IMR-90 (cell line): ENCODE data around the gene KATNB1. TPM values are rescaled to one million over a fixed set of nuclear protein-coding genes. Genes with fewer than 3 reads are reported as not detected.

Experiments used
- ATAC-seq: fragments of 200-7000 bp; cut with Tn5 transposase; 2 replicates; pipeline ENCODE4 v1.9.1; 2020; ENCODE audit warnings: low read depth, mild to moderate bottlenecking, moderate library complexity
- BruUV-seq: library from RNA; stranded (reverse); fragments of 400-500 nt; replicated peaks from 2 replicates; lab custom pipeline; 2021; lab: Mats Ljungman, UMichigan
- CTCF ChIA-PET: fragments of 300-600 bp; formaldehyde crosslinking; extraction: SDS; loops from one replicate; lab custom pipeline; 2021; ENCODE audit warnings: antibody characterized with exemption; lab: Yijun Ruan, JAX
- POLR2A ChIA-PET: fragments of 300-600 bp; sonication (Branson Sonifier 250); formaldehyde crosslinking; loops from one replicate; lab custom pipeline; 2022; ENCODE audit warnings: antibody characterized with exemption; ENCODE audit not compliant: unreplicated experiment; lab: Charles Lee
- DNase-seq: peaks from one replicate; pipeline ENCODE4 v3.0.0; 2013
- H2AFZ ChIP-seq: replicated peaks from 2 replicates; pipeline ENCODE3; 2013; ENCODE audit warnings: low read length, mild to moderate bottlenecking; ENCODE audit not compliant: poor library complexity
- H2AK5ac ChIP-seq: 2 replicates; pipeline ENCODE4 v1.6.1; 2013; ENCODE audit warnings: low read depth, low read length, inconsistent platforms
- H2AK9ac ChIP-seq: replicated peaks from 2 replicates; pipeline ENCODE3; 2013; ENCODE audit warnings: mild to moderate bottlenecking, low read depth, low read length, moderate library complexity; ENCODE audit not compliant: poor library complexity
- H2BK120ac ChIP-seq: 2 replicates; pipeline ENCODE4 v1.6.1; 2013; ENCODE audit warnings: low read depth, low read length, inconsistent platforms
- H2BK15ac ChIP-seq: 3 replicates; pipeline ENCODE4 v1.6.1; 2013; ENCODE audit warnings: low read depth, low read length, inconsistent platforms
- H2BK20ac ChIP-seq: 2 replicates; pipeline ENCODE4 v1.6.1; 2013; ENCODE audit warnings: low read depth, mild to moderate bottlenecking, inconsistent platforms, low read length, moderate library complexity
- H2BK5ac ChIP-seq: 2 replicates; pipeline ENCODE4 v1.6.1; 2013; ENCODE audit warnings: mild to moderate bottlenecking, low read depth, low read length, inconsistent platforms; ENCODE audit not compliant: poor library complexity, severe bottlenecking
- H3K14ac ChIP-seq: replicated peaks from 2 replicates; pipeline ENCODE4 v1.6.1; 2013; ENCODE audit warnings: low read depth, low read length, inconsistent platforms
- H3K18ac ChIP-seq: 2 replicates; pipeline ENCODE4 v1.6.1; 2013; ENCODE audit warnings: low read depth, low read length, control low read depth
- H3K23ac ChIP-seq: 2 replicates; pipeline ENCODE4 v1.6.1; 2013; ENCODE audit warnings: low read depth, low read length, inconsistent platforms
- H3K27ac ChIP-seq: 2 replicates; pipeline ENCODE4 v1.5.1; 2013; ENCODE audit warnings: mild to moderate bottlenecking, control low read depth, low read length; ENCODE audit not compliant: insufficient read depth
- H3K27me3 ChIP-seq: 2 replicates; pipeline ENCODE4 v1.6.1; 2013; ENCODE audit warnings: low read length; ENCODE audit not compliant: control insufficient read depth, insufficient read depth
- H3K36me3 ChIP-seq: 2 replicates; pipeline ENCODE4 v1.6.1; 2013; ENCODE audit warnings: low read length, mixed read lengths; ENCODE audit not compliant: control insufficient read depth, insufficient read depth
- H3K4ac ChIP-seq: 2 replicates; pipeline ENCODE4 v1.6.1; 2013; ENCODE audit warnings: low read depth, low read length, inconsistent platforms
- H3K4me1 ChIP-seq: 2 replicates; pipeline ENCODE4 v1.6.1; 2013; ENCODE audit warnings: low read length, mixed read lengths; ENCODE audit not compliant: control insufficient read depth, insufficient read depth
- H3K4me2 ChIP-seq: 2 replicates; pipeline ENCODE4 v1.6.1; 2013; ENCODE audit warnings: low read depth, mild to moderate bottlenecking, control low read depth, low read length, moderate library complexity
- H3K4me3 ChIP-seq: 2 replicates; pipeline ENCODE4 v1.5.1; 2013; ENCODE audit warnings: low read depth, mild to moderate bottlenecking, control low read depth, low read length, moderate library complexity; ENCODE audit not compliant: insufficient read depth
- H3K56ac ChIP-seq: 2 replicates; pipeline ENCODE4 v1.6.1; 2013; ENCODE audit warnings: low read length, inconsistent platforms; ENCODE audit not compliant: insufficient read depth; ENCODE audit errors: extremely low read depth
- H3K79me1 ChIP-seq, 2 experiments: 2 replicates each; pipeline ENCODE4 v1.6.1; 2013; ENCODE audit warnings: low read length in 2 of 2, inconsistent platforms in 1 of 2, low read depth in 1 of 2
- H3K9ac ChIP-seq: 2 replicates; pipeline ENCODE4 v1.6.1; 2013; ENCODE audit warnings: low read depth, low read length, control low read depth
- H3K9me1 ChIP-seq: 2 replicates; pipeline ENCODE4 v1.6.1; 2013; ENCODE audit warnings: low read length, inconsistent platforms; ENCODE audit not compliant: insufficient read depth
- H3K9me3 ChIP-seq: 2 replicates; pipeline ENCODE4 v1.6.1; 2013; ENCODE audit warnings: low read length; ENCODE audit not compliant: control insufficient read depth, insufficient read depth
- H4K20me1 ChIP-seq: 2 replicates; pipeline ENCODE4 v1.6.1; 2013; ENCODE audit warnings: low read length, inconsistent platforms; ENCODE audit not compliant: insufficient read depth
- H4K5ac ChIP-seq: 2 replicates; pipeline ENCODE4 v1.6.1; 2013; ENCODE audit warnings: mild to moderate bottlenecking, low read depth, low read length, control low read depth
- H4K8ac ChIP-seq, 2 experiments: 2 replicates each; pipeline ENCODE4 v1.6.1; 2013; ENCODE audit warnings: low read depth in 2 of 2, low read length in 2 of 2, control low read depth in 1 of 2, inconsistent platforms in 1 of 2
- H4K91ac ChIP-seq: 2 replicates; pipeline ENCODE4 v1.6.1; 2013; ENCODE audit warnings: low read depth, low read length, inconsistent platforms; ENCODE audit not compliant: insufficient read depth
- NFE2L2 ChIP-seq: fragments of 150-350 bp; IDR thresholded peaks from 2 replicates; pipeline ENCODE4 v1.6.1; 2016; ENCODE audit warnings: low read depth, mild to moderate bottlenecking, low read length
- whole genome bisulfite sequencing, 2 experiments: methylation state at CpG; one replicate each; pipeline versions ENCODE4 v1.1.5 to v1.1.7; 2013; ENCODE audit warnings: missing lambda C conversion rate in 2 of 2; ENCODE audit not compliant: insufficient read length in 1 of 2; ENCODE audit errors: extremely low coverage in 2 of 2; 5-methylcytosine and 5-hydroxymethylcytosine counted together
- dilution Hi-C: fragments of 300-500 bp; cut with HindIII; formaldehyde crosslinking; loops from one replicate; pipeline ENCODE4 v1.14.3; 2018; ENCODE audit warnings: low sequenced_read_pairs; ENCODE audit not compliant: unreplicated experiment
- in situ Hi-C: fragments of 300-500 bp; cut with MboI; formaldehyde crosslinking; loops from 3 replicates; pipeline ENCODE4 v1.14.3; 2019; ENCODE audit warnings: low sequenced_read_pairs, inconsistent platforms, mixed read lengths
- intact Hi-C: fragments of 100-400 bp; cut with micrococcal nuclease; formaldehyde crosslinking; loops from 2 replicates; pipeline ENCODE4 v1.10.0; 2022
- polyA plus RNA-seq, 3 experiments: library from polyadenylated mRNA; depleted of rRNA; stranded (reverse); fragments of >200 nt; gene quantifications; 2 replicates each; pipeline ENCODE4 v1.2.3, GENCODE V29; 2012; ENCODE audit warnings: low replicate concordance in 1 of 3
- total RNA-seq: library from RNA; depleted of rRNA; stranded (reverse); fragments of >200 nt; gene quantifications from 2 replicates; pipeline ENCODE4 v1.2.3, GENCODE V29; 2012

KATNB1 gene
- total and polyA plus RNA-seq, 2 of the 4 experiments (the other 2 are of a cell fraction) = 10.9 to 23.5 TPM

DNA sequence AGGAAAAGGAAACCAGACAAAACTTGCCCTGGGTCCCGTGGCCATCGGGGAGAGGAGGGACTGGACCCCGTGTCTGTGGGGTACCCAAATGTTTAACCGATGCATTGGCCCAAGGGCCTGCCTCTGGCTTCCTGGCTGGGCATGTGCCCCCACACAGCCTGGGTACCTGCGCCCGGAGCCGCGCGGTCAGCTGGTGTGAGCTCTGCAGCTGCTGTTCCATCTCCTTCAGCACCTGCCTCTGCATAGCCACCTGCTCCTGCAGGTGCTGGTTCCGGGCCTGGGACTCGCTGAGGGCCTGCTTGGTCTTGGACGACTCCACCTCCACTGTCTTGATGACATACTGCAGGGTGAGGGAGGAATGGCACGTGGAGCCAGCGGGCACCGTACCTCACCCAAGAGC is 34.8 kb downstream of the KATNB1 start:
- BruUV-seq = no TSS peak
- in situ Hi-C loops (no loop called here), dilution Hi-C loops (no loop called here), intact Hi-C loops (no loop called here)
- Histone ChIP-seq H4K8ac (no peak overlapping the region), H4K20me1 (peaks cover 15% of the 10 kb centered on the region), H2BK15ac (no peak overlapping the region), H2BK5ac (no peak overlapping the region), H2BK20ac (no peak overlapping the region), H3K9me1 (no peaks in the 10 kb centered on the region; the same call in 1 of the 2 replicates), H2AK5ac (no peak overlapping the region), H3K9me3 (no peaks in the 10 kb centered on the region), H3K4me1 (peaks cover 6% of the 10 kb centered on the region), H2AFZ (no peak overlapping the region), H3K27me3 (no peaks in the 10 kb centered on the region), H3K4ac (no peak overlapping the region), H3K4me2 (no peak overlapping the region), H3K79me1 (peaks cover 10 to 50% of the 10 kb centered on the region in 2 experiments), H3K36me3 (peaks cover 50% of the 10 kb centered on the region), H3K14ac (no peak overlapping the region), H3K9ac (no peak overlapping the region), H2AK9ac (no peak overlapping the region), H4K5ac (no peak overlapping the region), H3K18ac (no peak overlapping the region), H3K27ac (no peak overlapping the region), H3K23ac (no peak overlapping the region), H3K56ac (no peak overlapping the region), H2BK120ac (no peak overlapping the region), H3K4me3 (no peak overlapping the region), H4K91ac (no peak overlapping the region)
- no peak for TF ChIP-seq NFE2L2
- CTCF ChIA-PET = no interaction called here
- DNase-seq (no peak), ATAC-seq (no peak)
- POLR2A ChIA-PET = no interaction called here
- 98% methylated on average over 9 of the region's 15 CpGs; no CpG with 5 or more reads in 1 of the 2 experiments for WGBS, 2 experiments
